HG02840 (cell line): ENCODE measurements around the gene GSTA4.
A peak's percentile ranks its signal among the peaks of the same experiment; 100 is the strongest.
"Not testable (repeated sequence)": the region's sequence is repeated elsewhere in the genome, so short reads cannot be mapped to it uniquely, and the experiment has no call there.

Source experiments
- ATAC-seq: cut with Tn5 transposase; IDR thresholded peaks from one replicate; pipeline ENCODE4 v1.9.1; 2021; ENCODE audit warnings: mild to moderate bottlenecking, moderate library complexity, moderate number of reproducible peaks; ENCODE audit not compliant: unreplicated experiment, low FRiP score

Gene GSTA4

GRCh38 chr6:52981222-52981900, 13.7 kb downstream of the GSTA4 start:
- no peak for ATAC-seq

DNA sequence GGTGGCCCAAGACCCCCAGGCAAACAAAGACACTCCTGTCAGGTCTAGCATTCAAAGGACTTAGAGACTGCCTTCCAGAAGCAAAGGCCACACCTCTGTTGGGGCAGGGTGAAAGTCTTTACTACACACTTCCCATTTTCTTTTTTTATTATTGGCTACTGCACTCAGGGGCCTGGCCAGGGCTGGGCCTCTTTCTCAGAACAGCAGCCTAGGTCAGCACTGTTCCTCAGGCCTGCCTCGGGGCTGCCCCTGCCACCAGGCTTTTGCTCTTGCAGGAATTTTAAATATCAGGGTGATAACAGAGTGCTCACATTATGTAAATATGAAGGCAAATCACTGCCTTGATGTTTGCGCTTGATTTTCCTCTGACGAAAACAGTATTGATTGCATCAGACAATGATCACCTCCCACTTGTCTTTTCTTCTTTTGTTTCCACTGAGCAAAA, 18.5 kb downstream of the GSTA4 start:
- ATAC-seq = peak; percentile 88

- no peak for ATAC-seq
Measured at GRCh38 chr6:52976149-52976548, 18.9 kb downstream of the GSTA4 start.

- no peak for ATAC-seq
Measured at GRCh38 chr6:52975580-52975979, 19.5 kb downstream of the GSTA4 start.

DNA sequence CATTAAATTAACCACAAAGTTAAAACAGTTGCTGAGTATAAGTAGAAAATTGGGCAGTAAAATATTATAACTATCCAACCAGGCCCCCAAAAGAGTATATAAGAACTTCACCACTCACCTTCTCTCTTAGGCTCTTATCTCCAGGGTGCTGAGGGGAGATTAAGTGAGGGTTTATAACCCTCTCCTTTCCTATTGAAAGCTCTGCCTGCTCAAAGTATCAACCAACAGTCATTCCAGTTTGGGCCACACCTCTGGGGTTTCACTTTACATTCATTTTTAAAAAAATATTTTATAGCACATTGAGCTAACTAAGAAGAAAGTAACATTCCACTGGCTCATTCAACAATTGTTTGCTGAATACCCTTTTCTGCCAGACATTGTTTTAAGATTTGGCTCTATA, 22.1 kb downstream of the GSTA4 start:
- ATAC-seq = no peak

- ATAC-seq = no peak
Measured at GRCh38 chr6:52969359-52969758, 25.7 kb downstream of the GSTA4 start.

GRCh38 chr6:52966101-52966500, 29.0 kb downstream of the GSTA4 start:
- ATAC-seq = no peak

GRCh38 chr6:52965380-52965779, 29.7 kb downstream of the GSTA4 start:
- no peak for ATAC-seq

- ATAC-seq = no peak
Measured at GRCh38 chr6:52964318-52964717, 30.8 kb downstream of the GSTA4 start.

GRCh38 chr6:52962701-52963100, 32.4 kb downstream of the GSTA4 start:
- ATAC-seq = no peak

DNA sequence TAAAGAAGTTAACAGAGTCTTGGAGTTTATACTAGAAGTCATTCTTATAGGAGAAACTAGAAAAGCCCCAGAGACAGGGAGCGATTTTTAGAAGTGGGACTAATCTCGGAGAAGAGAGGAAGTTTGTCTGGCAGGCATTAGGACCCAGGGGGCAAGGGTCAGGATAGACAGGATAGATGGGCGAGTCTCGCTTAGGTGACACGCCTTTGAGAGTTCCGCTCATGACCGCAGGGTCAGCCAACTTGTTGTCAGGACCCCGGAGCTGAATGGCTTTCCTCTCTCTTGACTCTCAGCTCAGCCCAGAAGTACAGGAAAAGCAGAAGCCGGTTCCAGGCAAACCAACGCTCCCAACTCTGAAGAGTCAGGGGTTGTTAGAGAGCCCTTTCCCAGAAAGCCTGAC, 34.1 kb downstream of the GSTA4 start:
- not testable (repeated sequence) for ATAC-seq

DNA sequence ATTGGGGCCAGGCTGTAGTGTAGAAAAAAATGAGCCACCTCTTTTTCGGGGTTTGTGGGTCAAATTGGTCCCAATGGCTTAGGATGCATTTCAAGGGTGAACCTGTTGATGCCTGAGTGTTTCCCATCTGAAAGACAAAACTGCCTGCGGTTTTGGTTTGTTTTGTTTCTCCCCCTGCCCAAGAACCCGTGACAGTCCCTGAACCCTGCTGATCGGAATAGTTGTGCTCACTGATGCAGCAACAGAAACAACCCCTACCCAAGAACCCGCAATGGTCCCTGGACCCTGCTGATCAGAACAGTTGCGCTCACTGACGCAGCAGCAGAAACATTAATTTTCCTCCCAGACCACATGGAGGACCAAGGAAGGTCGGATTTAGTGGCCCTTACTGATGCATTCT, 34.9 kb downstream of the GSTA4 start:
- not testable (repeated sequence) for ATAC-seq

DNA sequence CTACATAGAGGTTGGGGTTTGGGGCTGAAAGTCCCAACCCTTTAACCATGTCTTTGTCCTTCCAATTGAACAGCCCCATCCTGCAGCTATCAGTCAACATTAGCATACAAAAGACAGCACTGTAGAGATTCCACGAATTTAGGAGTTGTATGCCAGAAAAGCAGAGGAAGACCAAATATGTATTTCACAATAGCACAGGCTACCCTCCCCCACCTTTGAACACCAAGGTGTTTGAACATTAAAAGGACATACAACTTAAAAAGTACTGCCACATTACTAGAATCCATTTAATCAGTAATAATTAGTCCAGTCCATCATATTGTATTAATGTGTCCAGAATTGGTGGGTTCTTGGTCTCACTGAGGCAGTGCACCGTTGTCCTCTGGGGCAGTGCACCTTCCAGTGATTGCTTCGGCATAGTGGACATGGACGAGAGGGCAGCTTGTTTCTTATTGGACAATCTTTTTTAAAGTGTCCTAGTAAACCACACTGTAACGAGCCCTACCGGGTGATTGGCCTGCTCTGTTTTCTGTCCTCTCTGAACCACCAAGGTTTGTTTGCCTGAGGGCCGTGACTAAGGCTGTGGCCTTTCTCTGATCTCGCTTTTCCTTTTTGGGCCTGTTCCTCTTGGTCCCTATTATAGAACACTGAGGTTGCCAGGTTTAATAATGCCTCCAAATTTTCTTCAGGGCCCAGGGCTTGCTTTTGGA, 36.4 kb downstream of the GSTA4 start:
- ATAC-seq = no peak

- ATAC-seq = no peak
Measured at GRCh38 chr6:52955871-52956270, 39.2 kb downstream of the GSTA4 start.

DNA sequence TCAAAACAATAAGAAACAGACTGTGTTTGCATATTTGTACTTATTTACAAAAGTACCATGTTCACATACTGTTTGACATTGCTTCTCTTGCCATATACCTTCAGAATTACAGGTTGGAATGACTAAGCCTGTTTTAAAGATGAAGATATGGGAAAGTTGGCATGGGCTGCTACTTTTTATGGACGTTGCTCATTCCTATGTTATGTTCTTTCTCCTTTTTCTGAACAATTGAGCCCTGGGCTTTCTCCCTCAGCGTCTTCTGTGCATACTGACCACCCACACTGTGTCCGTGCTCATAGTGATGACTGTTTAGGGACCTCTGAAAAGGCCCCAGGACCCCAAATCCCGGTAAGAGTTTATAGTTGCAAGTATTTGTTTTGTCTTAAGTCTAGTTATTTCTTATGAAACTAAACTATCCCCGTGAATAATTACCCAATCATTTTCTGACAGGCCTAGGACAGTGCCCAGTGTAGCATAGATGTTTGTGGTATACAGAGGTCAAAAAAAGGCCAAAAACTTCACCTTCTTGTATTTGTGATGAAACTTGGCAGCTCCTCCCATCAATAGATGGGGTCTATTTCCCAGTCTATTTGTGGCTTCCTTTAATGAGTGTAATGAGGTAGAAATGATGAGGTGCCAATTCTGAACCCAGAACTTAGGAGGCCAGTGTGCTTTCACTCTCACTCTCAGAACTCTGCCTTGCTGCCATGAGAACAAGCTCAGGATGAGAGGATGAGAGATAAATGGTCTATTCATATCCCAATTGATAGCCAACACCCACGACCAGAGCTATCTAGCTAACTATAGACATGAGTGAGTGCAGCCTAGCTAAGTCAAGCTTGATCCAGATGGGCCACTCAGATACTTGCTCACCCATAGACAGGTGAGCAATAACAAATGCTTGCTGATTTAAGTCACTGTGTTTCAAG, 40.9 kb downstream of the GSTA4 start:
- no peak for ATAC-seq

GRCh38 chr6:52946306-52946705, 48.8 kb downstream of the GSTA4 start:
- no peak for ATAC-seq

GRCh38 chr6:52942821-52943220, 52.3 kb downstream of the GSTA4 start:
- not testable (repeated sequence) for ATAC-seq

GRCh38 chr6:52942221-52942620, 52.9 kb downstream of the GSTA4 start:
- ATAC-seq = no peak

GRCh38 chr6:52937908-52938307, 57.2 kb downstream of the GSTA4 start:
- no peak for ATAC-seq

DNA sequence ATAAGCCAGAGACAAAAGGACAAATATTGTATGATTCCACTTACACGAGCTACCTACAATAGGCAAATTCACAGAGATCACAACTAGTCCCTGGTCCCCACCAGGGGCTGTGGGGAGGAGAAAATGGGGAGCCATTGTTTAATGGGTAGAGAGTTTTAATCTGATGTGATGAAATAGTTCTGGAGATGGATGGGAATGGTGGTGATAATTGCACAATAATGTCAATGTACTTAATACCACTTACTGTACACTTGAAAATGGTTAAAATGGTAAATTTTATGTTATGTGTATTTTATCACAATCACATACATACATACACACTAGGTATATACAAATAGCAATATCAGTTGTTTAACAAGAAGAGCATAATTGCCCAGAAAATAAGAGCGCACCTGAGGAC, 61.3 kb downstream of the GSTA4 start:
- ATAC-seq = no peak

- no peak for ATAC-seq
Measured at GRCh38 chr6:52931351-52931750, 63.7 kb downstream of the GSTA4 start.
